GM21447 (cell line): ENCODE results near the gene MYCL.
"Not testable (repeated sequence)": the region's sequence is repeated elsewhere in the genome, so short reads cannot be mapped to it uniquely, and the experiment has no call there.

Experiments used
- ATAC-seq: cut with Tn5 transposase; IDR thresholded peaks from one replicate; pipeline ENCODE4 v1.9.1; 2021; ENCODE audit not compliant: unreplicated experiment

The MYCL gene

DNA sequence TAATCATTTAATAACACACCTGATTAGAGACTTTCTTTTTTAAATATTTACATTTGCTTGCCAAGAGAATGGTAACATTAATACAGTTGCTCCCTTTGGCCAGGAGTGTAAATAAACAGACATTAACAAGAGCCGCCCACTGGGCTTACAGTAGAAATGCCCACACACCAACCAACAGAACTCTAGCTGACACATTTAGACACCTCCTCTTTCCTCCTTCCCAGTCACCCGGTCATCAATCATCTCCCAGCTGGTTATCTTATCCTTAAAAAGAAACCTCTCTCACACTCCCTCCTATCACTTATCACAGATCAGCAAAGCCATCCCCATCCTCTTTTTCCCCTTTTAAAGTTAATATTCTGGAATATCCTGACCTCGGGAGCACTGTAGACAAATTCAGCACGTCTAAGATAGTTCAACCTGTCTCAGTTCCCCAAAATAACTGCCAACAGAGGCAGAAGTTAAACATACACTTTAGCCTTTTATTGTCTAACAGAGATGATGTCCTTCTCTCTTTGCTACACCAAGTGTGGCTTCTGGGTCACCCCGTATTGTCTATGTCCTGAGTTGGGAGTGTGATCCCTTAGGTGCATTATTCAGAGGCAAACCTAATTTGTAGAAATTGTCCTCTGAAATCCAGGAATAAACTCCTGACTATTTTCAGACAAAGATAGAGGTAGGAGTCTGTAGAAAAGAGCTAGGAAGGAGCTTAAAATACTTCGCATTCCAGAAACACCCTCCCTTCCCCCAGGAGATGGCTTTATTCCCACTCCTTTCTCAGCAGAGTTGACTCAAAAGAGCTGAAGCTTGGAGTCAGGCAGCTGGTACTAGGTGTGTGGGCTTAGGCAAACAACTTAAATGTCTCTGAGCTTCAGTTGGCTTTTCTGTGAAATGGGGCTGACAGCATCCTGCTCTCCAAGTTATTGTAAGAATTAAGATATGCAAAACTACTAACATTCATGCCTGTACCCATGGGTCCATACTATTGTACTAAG lies 8.8 kb downstream of the MYCL start:
- no peak for ATAC-seq

DNA sequence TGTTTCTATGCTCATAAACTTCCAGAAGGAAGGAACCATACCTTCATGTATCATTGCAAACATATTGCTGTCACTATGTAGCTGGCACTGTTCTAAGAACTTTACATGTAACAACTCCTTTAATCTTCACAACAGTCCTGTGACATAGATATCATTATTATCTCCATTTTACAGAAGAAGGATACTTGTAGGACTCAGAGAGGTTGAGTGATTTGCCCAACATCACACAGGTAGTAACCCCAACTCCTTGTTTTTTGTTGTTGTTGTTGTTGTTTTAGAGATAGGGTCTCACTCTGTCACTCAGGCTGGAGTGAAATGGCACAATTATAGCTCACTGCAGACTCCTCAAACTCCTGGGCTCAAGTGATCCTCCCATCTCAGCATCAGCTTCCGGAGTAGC lies 10.8 kb downstream of the MYCL start:
- ATAC-seq = no peak

DNA sequence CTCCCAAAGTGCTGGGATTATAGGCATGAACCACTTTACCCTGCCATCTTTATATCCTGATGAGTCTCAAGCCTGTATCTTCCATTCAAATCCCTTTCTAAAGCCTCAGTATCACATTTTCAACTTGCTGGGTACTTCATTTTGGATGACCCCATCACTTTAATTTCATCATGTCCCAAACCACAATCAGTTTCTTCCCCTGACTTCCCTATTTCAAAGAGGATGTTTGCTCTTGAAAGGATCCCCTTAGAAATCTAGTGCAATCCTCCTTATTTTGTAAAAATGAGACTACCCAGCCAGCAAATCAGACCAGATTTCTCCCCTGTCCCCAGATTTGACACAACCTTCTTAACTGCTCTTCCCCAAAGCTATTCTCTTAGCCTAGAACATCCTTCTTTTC lies 11.4 kb downstream of the MYCL start:
- no peak for ATAC-seq

DNA sequence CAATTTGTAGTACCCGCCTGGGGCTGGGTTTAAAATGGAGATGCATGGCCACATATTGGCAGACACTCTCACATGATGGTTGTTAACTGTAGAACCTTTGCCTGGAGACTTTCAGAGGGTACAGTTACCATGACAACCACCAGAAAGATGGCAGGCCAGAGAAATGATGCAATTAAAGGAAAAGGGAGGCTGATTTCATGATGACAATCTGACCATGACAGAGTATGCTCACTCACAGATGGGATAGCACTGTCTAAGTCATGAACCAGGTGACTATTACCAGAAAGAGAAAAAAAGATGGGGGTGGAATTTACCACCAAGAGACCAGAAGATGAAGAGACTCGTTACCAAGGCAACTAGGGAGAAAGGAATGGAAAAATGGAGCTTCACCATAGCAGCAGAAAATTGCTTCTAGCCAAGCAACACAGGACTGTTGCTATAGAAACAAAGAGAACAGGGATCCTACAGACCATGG lies 14.9 kb downstream of the MYCL start:
- ATAC-seq = no peak

DNA sequence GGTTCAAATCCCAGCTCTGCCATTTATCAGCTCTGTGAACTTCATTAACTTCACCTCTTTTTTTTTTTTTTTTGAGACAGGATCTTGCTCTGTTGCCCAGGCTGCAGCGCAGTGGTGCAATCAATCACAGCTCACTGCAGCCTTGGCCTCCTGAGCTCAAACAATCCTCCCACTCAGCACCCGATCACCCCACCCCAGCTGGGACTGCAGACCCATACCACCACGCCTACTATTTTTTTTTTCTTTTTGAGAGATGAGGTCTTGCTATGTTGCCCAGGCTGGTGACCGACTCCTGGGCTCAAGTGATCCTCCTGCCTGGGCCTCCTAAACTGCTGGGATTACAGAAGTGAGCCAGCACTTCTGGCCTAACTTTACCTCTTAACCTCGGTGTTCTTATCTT lies 16.2 kb downstream of the MYCL start:
- no peak for ATAC-seq

DNA sequence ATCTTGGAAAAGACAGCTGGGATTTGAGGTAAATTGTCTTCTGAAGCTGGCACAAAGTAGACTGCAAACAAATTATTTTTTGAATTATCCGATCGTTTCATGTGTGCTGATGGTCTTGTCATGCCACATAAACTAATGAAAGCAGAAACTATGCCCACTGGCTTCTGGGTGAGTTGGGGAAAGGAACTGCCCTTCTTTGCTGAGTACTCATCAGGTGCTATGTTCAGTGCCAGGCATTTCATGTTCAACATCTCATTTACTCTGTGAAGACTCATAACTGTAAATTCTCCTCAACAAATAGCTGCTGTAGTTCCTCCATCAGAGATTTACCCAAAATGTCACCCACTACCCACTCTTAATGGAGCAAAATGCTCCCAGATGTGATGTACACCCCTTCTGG lies 19.6 kb downstream of the MYCL start:
- ATAC-seq = no peak

DNA sequence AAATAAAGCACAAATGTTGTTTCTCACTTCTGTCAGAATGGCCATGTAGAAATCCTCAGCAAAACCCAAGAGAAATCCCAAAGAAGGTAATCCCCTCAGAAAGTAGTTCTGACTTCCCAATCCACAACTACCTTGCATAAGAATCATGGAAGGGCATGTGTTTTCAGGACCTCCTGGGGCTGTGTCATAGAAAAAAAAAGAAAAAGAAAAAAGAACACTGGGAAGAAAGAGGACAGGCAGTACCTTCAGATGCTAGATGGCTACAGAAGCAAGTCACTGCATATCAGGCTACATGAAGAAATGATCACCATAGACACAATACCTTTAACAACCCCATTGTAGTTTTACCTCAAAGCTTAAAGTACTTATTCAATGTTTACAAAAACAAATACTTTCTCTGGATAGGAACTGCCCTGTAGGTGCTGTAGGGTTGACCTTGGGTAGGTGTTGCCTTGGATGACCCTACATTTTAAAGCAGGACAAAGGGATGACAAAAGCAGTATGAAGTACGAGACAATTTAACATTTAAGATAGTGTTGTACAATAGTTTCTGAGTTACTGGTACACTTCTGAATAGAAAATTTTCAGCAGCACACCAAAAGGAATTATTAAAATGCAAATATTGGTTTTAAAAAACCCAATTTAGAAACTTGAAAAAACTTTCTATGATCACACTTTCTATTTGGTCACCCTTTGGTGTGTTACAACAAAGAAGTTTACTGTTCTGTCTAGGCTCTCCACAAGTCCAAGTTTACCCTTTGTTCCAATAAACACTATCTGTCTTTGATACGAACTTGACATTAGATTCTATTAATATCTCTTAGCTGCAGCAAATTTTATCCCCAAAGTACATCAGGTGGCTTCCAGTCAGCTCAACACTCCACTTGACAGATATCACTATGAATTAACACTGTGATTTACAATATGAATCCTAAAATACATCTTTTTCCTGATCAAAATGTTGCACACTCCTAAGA lies 23.4 kb downstream of the MYCL start:
- no peak for ATAC-seq

DNA sequence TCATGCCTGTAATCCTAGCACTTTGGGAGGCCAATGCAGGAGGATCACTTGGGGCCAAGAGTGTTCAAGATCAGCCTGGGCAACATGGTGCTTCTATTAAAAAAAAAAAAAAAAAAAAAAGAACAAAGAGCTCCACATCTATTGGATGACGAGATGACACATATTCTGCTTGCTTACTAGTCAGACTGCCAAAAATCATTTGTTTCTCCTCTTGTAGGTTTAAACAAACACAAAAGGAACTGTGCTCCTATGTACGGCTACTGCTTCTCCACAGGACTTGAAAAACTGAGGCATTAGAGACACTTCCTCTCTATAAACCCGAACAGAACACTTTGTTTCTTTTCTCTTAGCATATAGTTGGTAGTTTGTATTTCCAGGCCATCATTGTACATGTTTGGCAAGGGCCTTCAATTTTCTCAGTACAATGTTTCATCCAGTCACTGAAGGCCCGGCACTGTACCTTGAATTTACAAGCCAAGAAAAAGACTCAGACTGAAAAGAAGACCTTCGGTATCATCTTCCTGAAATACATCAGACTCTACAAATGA lies 24.4 kb downstream of the MYCL start:
- no peak for ATAC-seq

DNA sequence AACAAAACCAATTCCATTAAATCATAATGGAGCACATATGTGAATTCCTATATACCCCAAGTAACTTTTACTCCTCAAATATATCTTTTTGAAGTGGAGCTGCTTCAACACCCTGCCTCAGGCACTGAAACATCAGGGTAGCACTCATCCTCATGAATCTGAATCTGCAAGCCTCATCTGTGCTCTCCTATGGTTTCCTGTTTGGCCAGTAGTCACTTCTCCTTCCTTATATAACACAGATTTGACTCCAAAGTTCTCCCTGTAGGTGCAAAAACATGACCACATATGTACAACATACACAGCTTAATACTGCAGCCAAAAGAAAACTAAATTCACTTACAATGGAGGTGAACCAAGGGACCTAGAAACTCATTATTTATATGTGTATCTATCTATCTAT lies 25.6 kb downstream of the MYCL start:
- no peak for ATAC-seq

DNA sequence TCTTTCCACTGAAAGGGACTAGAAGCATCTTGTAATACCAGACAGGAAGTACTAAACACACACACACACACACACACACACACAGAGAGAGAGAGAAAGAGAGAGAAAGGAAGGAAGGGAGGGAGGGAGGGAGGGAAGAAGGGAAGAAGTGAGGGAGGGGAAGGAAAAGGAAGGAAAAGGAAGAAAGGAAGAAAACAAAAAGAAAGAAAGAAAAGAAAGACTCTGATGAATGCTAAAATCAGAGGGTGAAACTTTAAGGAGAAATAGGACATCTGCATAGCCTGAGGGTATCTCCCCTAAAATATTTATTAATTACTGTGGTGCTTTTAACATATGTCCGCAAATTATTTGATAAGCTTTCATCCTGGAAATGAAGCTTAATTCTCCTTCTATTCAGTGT lies 29.0 kb downstream of the MYCL start:
- ATAC-seq = no peak

DNA sequence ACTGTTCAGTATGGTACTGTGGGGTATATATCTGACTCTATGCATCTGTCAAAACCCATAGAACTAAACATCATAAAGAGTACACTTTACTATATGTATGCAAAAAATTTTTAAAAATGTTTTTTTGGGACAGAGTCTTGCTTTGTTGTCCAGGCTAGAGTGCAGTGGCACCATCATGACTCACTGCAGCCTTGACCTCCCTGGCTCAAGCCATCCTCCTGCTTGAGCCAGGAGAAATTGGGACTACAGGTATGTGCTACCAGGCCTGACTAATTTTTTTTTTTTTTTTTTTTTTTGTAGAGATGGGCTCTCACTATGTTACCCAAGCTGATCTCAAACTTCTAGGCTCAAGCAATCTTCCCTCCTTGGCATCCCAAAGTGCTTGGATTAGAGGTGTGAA lies 29.9 kb downstream of the MYCL start:
- no peak for ATAC-seq

DNA sequence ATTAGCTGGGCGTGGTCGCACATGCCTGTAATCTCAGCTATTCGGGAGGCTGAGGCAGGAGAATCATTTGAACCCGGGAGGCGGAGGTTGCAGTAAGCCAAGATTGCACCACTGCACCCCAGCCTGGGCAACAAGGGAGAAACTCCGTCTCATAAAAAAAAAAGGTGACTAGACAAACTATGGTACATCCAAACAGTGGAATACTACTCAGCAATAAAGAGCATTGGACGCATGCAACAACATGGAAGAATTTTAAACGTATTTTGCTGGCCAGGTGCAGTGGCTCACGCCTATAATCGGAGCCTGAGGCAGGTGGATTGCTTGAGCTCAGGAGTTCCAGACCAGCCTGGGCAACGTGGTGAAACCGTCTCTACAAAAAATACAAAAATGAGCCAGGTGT lies 30.7 kb downstream of the MYCL start:
- ATAC-seq = not testable (repeated sequence)

DNA sequence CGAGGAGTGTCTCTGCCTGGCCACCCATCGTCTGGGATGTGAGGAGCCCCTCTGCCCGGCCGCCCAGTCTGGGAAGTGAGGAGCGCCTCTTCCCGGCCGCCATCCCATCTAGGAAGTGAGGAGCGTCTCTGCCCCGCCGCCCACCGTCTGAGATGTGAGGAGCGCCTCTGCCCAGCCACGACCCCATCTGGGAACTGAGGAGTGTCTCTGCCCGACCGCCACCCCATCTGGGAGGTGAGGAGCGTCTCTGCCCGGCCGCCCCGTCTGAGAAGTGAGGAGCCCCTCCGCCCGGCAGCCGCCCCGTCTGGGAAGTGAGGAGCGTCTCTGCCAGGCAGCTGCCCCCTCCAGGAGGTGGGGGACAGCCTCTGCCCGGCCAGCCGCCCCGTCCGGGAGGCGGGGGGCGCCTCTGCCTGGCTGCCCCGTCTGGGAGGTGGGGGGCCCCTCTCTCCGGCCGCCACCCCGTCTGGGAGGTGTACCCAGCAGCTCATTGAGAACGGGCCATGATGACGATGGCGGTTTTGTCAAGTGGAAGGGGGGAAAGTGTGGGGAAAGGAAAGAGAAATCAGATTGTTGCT lies 32.1 kb downstream of the MYCL start:
- not testable (repeated sequence) for ATAC-seq

DNA sequence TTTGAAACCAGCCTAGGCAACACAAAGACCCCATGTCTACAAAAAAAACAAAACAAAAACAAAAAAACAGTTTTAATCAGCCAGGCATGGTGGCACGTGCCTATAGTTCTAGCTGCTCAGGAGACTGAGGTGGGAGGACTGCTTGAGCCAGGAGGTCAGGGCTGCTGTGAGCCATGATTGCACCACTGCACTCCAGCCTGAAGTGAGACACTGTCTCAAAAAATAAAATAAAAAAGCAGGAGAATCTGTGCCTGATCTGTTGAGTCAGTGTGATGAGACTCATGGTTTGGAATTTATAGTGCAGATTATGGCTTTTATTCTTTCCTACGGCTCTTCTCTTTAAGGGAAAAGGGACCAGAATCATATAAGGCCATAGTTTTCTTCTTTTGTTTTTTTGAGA lies 35.0 kb downstream of the MYCL start:
- no peak for ATAC-seq

DNA sequence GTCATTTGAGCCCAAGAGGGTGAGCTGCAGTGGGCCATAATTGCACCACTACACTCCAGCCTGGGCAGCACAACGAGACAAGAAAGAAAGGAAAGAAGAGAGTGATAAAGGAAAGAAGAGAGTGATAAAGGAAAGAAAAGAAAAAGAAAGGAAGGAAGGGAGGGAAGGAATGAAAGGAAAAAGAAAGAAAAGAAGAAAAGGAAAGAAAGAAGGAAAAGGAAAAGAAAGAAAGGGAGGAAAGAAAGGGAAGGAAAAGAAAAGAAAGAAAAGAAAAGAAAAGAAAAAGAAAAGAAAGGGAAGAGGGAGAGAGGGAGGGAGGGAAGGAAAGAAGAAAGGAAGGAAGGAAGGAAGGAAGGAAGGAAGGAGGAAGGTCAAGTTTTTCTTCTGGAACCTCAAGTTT lies 36.0 kb downstream of the MYCL start:
- no peak for ATAC-seq

DNA sequence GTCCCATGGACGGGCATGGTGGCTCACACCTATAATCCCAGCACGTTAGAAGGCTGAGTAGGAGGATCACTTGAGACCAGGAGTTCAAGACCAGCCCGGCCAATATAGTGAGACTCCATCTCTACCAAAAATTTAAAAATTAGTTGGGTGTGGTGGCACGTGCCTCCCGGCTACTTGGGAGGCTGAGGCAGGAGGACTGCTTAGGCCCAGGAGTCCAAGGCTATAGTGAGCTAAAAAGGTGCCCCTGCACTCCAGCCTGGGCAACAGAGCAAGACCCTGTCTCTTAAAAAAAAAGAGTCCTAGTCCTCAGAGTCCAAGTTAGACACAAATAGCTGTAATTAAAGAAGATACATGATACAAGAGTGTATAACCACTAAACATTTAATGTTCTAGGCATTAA lies 38.5 kb downstream of the MYCL start:
- no peak for ATAC-seq

DNA sequence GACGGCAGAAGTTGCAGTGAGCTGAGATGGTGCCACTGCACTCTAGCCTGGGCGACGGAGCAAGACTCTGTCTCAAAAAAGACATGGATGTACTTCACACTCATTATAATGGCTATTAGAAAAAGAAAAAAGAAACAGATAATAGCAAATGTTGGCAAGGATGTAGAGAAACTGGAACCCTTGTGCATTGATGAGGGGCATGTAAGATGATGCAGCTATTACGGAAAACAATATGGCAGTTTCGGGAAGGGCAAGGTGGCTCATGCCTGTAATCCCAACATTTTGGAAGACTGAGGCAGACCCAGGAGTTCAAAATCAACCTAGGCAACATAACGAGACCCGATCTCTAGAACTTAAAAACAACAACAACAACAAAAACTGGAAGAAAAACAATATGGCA lies 40.7 kb downstream of the MYCL start:
- ATAC-seq = no peak

DNA sequence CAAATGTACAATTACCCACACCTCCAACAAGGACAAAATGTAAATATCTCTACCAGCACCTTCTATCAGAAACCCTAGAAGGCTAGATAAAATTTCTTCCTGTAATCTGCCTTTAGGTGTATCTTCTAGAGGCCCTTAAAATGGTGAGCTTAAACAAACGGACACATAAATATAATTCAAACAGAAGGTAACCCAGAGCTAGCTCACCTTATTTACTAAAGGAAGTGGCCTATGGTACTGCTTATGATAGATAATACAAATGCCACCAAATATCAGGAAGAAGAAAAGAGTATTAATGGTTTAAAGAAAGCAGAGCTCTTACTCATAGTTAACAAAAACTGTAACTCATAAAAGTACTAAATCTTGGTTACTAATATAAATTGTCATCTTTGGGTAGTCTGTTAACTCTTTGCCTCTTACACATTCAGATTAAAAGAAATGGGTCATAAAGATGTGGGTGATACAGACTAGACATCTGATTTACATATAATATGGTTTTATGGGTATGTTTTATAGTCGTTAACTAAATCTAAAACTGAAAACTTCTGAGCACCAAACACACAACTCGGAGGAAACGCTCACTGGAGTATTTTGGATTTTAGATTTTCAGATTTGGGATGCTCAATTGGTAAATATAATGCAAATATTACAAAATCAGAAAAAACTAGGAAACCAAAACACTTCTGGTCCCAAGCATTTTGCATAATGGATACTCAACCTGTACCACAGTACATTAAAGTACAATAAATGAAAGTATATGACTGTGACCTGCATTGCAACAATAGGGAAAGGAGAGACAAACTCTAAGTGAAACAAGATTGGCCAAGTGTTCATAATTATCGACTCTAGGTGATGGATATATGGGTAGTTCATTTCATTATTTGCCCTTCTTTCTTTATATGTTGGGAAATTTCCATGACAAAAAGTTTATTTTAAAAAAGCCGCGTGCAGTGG lies 41.6 kb downstream of the MYCL start:
- ATAC-seq = no peak

DNA sequence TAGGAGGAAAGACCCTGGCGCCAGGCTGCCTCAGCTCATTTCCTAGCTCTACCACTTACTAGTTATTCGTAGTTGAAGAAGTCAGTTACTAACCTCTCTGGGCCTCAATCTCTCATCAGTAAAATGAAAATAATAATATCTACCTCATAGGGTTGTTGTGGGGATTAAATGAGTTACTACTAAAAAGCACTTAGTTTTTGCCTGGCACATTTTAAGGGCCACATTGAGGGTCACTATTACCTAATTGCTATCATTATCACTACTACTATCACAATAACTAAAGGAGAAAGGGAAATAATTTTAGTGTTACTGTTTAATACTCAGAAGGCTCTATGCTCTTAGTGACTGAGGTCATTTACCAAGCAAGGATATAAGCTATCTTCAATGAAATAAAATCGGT lies 43.4 kb downstream of the MYCL start:
- ATAC-seq = no peak
